Breast epithelium (tissue), 4 donors: ENCODE data around the gene AFF4. TPM values are rescaled to one million over a fixed set of nuclear protein-coding genes. Genes with fewer than 3 reads are reported as not detected.

ENCODE experiments used
- DNase-seq, 2 donors: peaks; one replicate each; pipeline ENCODE4 v3.0.0-alpha.2; 2019; ENCODE audit warnings: low spot score in 2 of 2
- H3K27ac ChIP-seq, 2 donors: fragments of 200-600 bp; sonication (generic) in 1 of 2; one replicate each; pipeline ENCODE4 v1.5.1; 2016 to 2019; ENCODE audit warnings: mild to moderate bottlenecking in 1 of 2
- H3K27me3 ChIP-seq, 2 donors: fragments of 200-600 bp; sonication (generic) in 1 of 2; one replicate each; pipeline versions ENCODE4 v1.5.1 to v1.6.0; 2017 to 2019; ENCODE audit warnings: control low read depth in 1 of 2, mild to moderate bottlenecking in 1 of 2
- H3K36me3 ChIP-seq: fragments of 200-600 bp; one replicate; pipeline ENCODE4 v1.5.1; 2019
- H3K4me1 ChIP-seq, 2 donors: fragments of 200-600 bp; sonication (generic); one replicate each; pipeline ENCODE4 v1.5.1; 2016 to 2019; ENCODE audit warnings: control low read depth in 1 of 2
- H3K4me3 ChIP-seq, 3 donors: fragments of 200-600 bp; sonication (generic); 1 replicate in 2 of 3; 2 replicates in 1 of 3; pipeline ENCODE4 v1.5.1; 2016 to 2019; ENCODE audit warnings: mild to moderate bottlenecking in 3 of 3, moderate library complexity in 2 of 3
- H3K9me3 ChIP-seq, 2 donors: fragments of 200-600 bp; sonication (generic) in 1 of 2; one replicate each; pipeline ENCODE4 v1.5.1; 2016 to 2019; ENCODE audit warnings: control low read depth in 1 of 2
- POLR2A ChIP-seq: fragments of 450-650 bp; IDR thresholded peaks from one replicate; pipeline ENCODE4 v1.6.1; 2016; ENCODE audit warnings: antibody characterized with exemption, mild to moderate bottlenecking, moderate library complexity
- POLR2AphosphoS5 ChIP-seq, 3 donors: sonication (generic); formaldehyde crosslinking; IDR thresholded peaks; one replicate each; pipeline ENCODE4 v1.6.1; 2017; ENCODE audit warnings: antibody characterized with exemption in 3 of 3
- intact Hi-C: fragments of 100-400 bp; cut with DNase I; formaldehyde crosslinking; loops from one replicate; pipeline ENCODE4 v1.15.1; 2023; ENCODE audit warnings: low total_unique reads
- total RNA-seq, 3 donors: library from RNA; depleted of rRNA; stranded (reverse); fragments of >200 nt; gene quantifications; one replicate each; pipeline ENCODE4 v1.1.0, GENCODE V29; 2016
- TF ChIP-seq, protein P1 (sequence below), 3 donors: fragments of 450-650 bp; IDR thresholded peaks; one replicate each; pipeline ENCODE4 v1.5.1; 2016 to 2017; ENCODE audit warnings: antibody characterized with exemption in 3 of 3, mild to moderate bottlenecking in 3 of 3, moderate library complexity in 3 of 3

The AFF4 gene
- total RNA-seq, 3 donors from 2014 or later = 70.2 to 108 (median 75.4) TPM

DNA sequence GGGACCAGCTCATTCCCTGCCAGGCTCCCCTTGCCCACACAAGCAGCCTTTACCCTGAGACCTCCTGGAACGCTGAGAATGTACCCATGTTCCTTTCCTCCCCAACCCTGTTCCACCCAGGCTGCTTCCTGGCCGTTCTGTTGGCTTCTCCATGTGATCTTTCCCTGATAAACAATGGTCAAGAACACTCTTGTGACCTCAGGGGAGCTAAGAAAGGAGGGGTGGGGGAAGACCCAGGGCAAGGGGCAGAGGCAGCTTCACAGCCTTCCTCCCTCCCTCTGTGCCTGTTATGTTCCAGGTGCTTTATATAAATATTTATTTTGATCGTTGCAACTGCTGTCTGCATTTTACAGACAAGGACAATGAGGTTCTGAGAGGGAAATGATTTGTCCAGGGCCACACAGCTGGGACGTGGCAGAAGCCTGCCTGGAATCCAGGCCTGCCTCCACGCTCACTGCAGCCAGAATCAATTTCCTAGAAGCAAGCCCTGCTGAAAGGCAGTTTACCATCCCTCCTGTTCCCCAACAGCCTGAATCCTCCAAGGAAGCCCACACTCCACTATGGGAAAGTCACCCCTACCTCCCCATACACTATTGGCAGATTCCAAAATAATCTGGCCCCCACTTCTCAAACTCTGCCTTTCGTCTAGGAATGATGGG, 136.9 kb downstream of the AFF4 start:
- Histone ChIP-seq H3K4me3 (no peak overlapping the region), H3K9me3 (no peaks in the 10 kb centered on the region), H3K36me3 (no peaks in the 10 kb centered on the region), H3K4me1 (no peaks in the 10 kb centered on the region), H3K27me3 (no peaks in the 10 kb centered on the region), H3K27ac (no peak overlapping the region)
- TF ChIP-seq POLR2A (no peak), POLR2AphosphoS5 (IDR thresholded peaks at IDR 0.05) (no peak)
- TF ChIP-seq, protein P1, sequence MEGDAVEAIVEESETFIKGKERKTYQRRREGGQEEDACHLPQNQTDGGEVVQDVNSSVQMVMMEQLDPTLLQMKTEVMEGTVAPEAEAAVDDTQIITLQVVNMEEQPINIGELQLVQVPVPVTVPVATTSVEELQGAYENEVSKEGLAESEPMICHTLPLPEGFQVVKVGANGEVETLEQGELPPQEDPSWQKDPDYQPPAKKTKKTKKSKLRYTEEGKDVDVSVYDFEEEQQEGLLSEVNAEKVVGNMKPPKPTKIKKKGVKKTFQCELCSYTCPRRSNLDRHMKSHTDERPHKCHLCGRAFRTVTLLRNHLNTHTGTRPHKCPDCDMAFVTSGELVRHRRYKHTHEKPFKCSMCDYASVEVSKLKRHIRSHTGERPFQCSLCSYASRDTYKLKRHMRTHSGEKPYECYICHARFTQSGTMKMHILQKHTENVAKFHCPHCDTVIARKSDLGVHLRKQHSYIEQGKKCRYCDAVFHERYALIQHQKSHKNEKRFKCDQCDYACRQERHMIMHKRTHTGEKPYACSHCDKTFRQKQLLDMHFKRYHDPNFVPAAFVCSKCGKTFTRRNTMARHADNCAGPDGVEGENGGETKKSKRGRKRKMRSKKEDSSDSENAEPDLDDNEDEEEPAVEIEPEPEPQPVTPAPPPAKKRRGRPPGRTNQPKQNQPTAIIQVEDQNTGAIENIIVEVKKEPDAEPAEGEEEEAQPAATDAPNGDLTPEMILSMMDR (IDR thresholded peaks at IDR 0.05) = no peak
- DNase-seq = no peak
- intact Hi-C loops = no loop called here

DNA sequence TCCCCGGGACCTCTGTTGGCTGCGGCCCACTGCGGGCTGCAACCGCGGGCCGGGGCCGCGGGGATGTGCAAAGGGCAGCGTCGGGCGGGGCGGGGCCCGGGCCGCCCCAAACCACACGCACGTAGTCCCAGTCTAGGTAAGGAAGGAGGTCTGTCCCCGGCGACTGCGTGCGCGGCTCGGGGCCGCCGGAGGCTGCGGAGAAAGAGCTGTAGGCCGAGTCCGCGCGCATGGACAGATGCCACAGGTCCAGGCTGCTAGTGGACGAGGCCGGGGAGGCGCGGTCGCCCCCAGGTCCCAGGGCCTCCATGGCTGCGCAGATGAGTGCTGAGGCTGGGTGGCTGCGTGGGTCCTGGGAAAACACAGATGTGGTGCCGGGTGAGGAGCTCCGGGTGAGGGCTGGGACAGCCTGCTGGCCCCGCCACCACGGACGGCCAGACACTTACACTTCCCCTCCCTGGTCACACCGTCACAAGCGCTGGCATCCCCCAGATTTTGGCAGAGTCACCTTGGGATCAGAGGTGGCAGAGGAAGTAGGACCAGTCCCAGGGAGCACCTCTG, 137.5 kb downstream of the AFF4 start:
- TF ChIP-seq POLR2AphosphoS5 (IDR thresholded peaks at IDR 0.05) (no peak), POLR2A (no peak)
- TF ChIP-seq, protein P1 (IDR thresholded peaks at IDR 0.05) = no peak
- Histone ChIP-seq H3K27me3 (no peaks in the 10 kb centered on the region), H3K4me1 (no peaks in the 10 kb centered on the region), H3K4me3 (no peak overlapping the region), H3K27ac (no peak overlapping the region), H3K9me3 (no peaks in the 10 kb centered on the region), H3K36me3 (no peaks in the 10 kb centered on the region)
- intact Hi-C loops = no loop called here
- DNase-seq = no peak

Other genes with a start within 250 kb of the AFF4 start
- gene KIF3A, start 226.1 kb downstream of the AFF4 start, total RNA-seq = 10 to 100 TPM in 2 of 3 donors, 1 to 10 TPM in 1; 4.5 to 15.7 (median 11.5) TPM
- gene CCNI2, start 216.2 kb downstream of the AFF4 start, total RNA-seq = 1 to 10 TPM in 1 of 3 donors, under 1 TPM in 1, not detected in 1; 0.98 to 2.0 TPM
- gene SEPTIN8, start 186.4 kb downstream of the AFF4 start, total RNA-seq = 10 to 100 TPM; 26.4 to 43.0 (median 40.0) TPM
- 1 to 10 TPM in 1 of 3 donors, under 1 TPM in 2; 0.66 to 3.2 (median 0.96) TPM for gene SOWAHA, start 150.3 kb downstream of the AFF4 start, total RNA-seq
- 10 to 100 TPM in 1 of 3 donors, 1 to 10 TPM in 2; 2.4 to 12.6 (median 9.5) TPM for gene SHROOM1, start 133.0 kb downstream of the AFF4 start, total RNA-seq
- gene GDF9, start 97.2 kb downstream of the AFF4 start, total RNA-seq = under 1 TPM; 0.33 to 0.64 (median 0.44) TPM
- 100 to 1,000 TPM; 106 to 184 (median 150) TPM for gene UQCRQ, start 97.0 kb downstream of the AFF4 start, total RNA-seq
- 1 to 10 TPM in 2 of 3 donors, under 1 TPM in 1; 0.80 to 4.1 (median 2.9) TPM for gene LEAP2, start 90.0 kb downstream of the AFF4 start, total RNA-seq
- gene ZCCHC10, start 62.9 kb upstream of the AFF4 start, total RNA-seq = 10 to 100 TPM; 13.6 to 30.4 (median 21.6) TPM
- gene HSPA4, start 88.4 kb upstream of the AFF4 start, total RNA-seq = 10 to 100 TPM; 45.6 to 67.2 (median 55.4) TPM